ENCODE measurements around the gene LDLR.

DNA sequence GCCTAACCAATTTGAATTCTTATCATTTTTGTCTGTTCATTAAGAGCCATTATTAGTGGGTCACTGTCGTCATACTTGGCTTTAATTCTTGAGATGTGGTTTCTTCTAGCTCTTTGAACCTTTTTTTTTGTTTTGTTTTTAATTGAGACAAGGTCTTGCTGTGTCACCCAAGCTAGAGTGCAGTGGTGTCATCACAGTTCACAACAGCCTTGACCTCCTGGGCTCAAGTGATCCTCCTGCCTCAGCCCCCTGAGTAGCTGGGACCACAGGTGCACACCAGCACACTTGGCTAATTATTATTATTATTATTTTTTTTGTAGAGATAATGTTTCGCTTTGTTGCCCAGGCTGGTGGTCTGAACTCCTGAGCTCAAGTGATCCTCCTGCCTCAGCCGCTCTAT, 25.8 kb upstream of the LDLR start:
- TF ChIP-seq GATA3 (IDR thresholded peaks at IDR 0.05; ENCODE audit: low read depth, low read length) (no peak), GATA2 (IDR thresholded peaks at IDR 0.05; ENCODE audit: low read depth, low read length) (no peak)

Measured in SH-SY5Y (cell line).